ENCODE data around the gene HSPBAP1. TPM values are rescaled to one million over a fixed set of nuclear protein-coding genes. Genes with fewer than 3 reads are reported as not detected.

The HSPBAP1 gene
- total RNA-seq, 1 donor from 2014 or later: 11.6 TPM

GRCh38 chr3:122789585-122790273 is 3.9 kb downstream of the HSPBAP1 start:
- no peaks in the 10 kb centered on the region for H3K9me3 Mint-ChIP-seq (ENCODE audit: unreplicated experiment)
- TF ChIP-seq, protein P1, sequence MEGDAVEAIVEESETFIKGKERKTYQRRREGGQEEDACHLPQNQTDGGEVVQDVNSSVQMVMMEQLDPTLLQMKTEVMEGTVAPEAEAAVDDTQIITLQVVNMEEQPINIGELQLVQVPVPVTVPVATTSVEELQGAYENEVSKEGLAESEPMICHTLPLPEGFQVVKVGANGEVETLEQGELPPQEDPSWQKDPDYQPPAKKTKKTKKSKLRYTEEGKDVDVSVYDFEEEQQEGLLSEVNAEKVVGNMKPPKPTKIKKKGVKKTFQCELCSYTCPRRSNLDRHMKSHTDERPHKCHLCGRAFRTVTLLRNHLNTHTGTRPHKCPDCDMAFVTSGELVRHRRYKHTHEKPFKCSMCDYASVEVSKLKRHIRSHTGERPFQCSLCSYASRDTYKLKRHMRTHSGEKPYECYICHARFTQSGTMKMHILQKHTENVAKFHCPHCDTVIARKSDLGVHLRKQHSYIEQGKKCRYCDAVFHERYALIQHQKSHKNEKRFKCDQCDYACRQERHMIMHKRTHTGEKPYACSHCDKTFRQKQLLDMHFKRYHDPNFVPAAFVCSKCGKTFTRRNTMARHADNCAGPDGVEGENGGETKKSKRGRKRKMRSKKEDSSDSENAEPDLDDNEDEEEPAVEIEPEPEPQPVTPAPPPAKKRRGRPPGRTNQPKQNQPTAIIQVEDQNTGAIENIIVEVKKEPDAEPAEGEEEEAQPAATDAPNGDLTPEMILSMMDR (IDR thresholded peaks at IDR 0.05; ENCODE audit: unreplicated experiment): no peak
- DNase-seq (ENCODE audit: low spot score): no peak
- H3K4me3 Mint-ChIP-seq (ENCODE audit: unreplicated experiment): no peak overlapping the region
- H3K36me3 Mint-ChIP-seq (ENCODE audit: low read depth, unreplicated experiment): no peaks in the 10 kb centered on the region
- peaks cover 4% of the 10 kb centered on the region for H3K27me3 Mint-ChIP-seq (ENCODE audit: unreplicated experiment)
- H3K4me1 Mint-ChIP-seq (ENCODE audit: unreplicated experiment): peaks cover 11% of the 10 kb centered on the region
- H3K27ac Mint-ChIP-seq (ENCODE audit: unreplicated experiment): no peak overlapping the region

- H3K27ac Mint-ChIP-seq (ENCODE audit: unreplicated experiment): no peak overlapping the region
- TF ChIP-seq, protein P1 (IDR thresholded peaks at IDR 0.05; ENCODE audit: unreplicated experiment): no peak
- H3K9me3 Mint-ChIP-seq (ENCODE audit: unreplicated experiment): no peaks in the 10 kb centered on the region
- no peaks in the 10 kb centered on the region for H3K36me3 Mint-ChIP-seq (ENCODE audit: low read depth, unreplicated experiment)
- no peaks in the 10 kb centered on the region for H3K27me3 Mint-ChIP-seq (ENCODE audit: unreplicated experiment)
- H3K4me3 Mint-ChIP-seq (ENCODE audit: unreplicated experiment): no peak overlapping the region
- DNase-seq (ENCODE audit: low spot score): no peak
- peaks cover 6% of the 10 kb centered on the region for H3K4me1 Mint-ChIP-seq (ENCODE audit: unreplicated experiment)
Observed at GRCh38 chr3:122787872-122788271, 5.8 kb downstream of the HSPBAP1 start.

- Mint-ChIP-seq H3K27ac (ENCODE audit: unreplicated experiment) (no peak overlapping the region), H3K4me3 (ENCODE audit: unreplicated experiment) (no peak overlapping the region), H3K36me3 (ENCODE audit: low read depth, unreplicated experiment) (peaks cover 6% of the 10 kb centered on the region), H3K27me3 (ENCODE audit: unreplicated experiment) (no peaks in the 10 kb centered on the region), H3K9me3 (ENCODE audit: unreplicated experiment) (peaks cover 4% of the 10 kb centered on the region), H3K4me1 (ENCODE audit: unreplicated experiment) (peaks cover 4% of the 10 kb centered on the region)
- DNase-seq (ENCODE audit: low spot score): no peak
- TF ChIP-seq, protein P1 (IDR thresholded peaks at IDR 0.05; ENCODE audit: unreplicated experiment): no peak
Observed at GRCh38 chr3:122786066-122786465, 7.6 kb downstream of the HSPBAP1 start.

- Mint-ChIP-seq H3K9me3 (ENCODE audit: unreplicated experiment) (peaks cover 4% of the 10 kb centered on the region), H3K4me3 (ENCODE audit: unreplicated experiment) (no peak overlapping the region), H3K27ac (ENCODE audit: unreplicated experiment) (no peak overlapping the region), H3K4me1 (ENCODE audit: unreplicated experiment) (peaks cover 4% of the 10 kb centered on the region), H3K27me3 (ENCODE audit: unreplicated experiment) (no peaks in the 10 kb centered on the region), H3K36me3 (ENCODE audit: low read depth, unreplicated experiment) (peaks cover 6% of the 10 kb centered on the region)
- TF ChIP-seq, protein P1 (IDR thresholded peaks at IDR 0.05; ENCODE audit: unreplicated experiment): no peak
- no peak for DNase-seq (ENCODE audit: low spot score)
Observed at GRCh38 chr3:122785231-122785630, 8.4 kb downstream of the HSPBAP1 start.

GRCh38 chr3:122784436-122784835 is 9.2 kb downstream of the HSPBAP1 start:
- DNase-seq (ENCODE audit: low spot score): no peak
- TF ChIP-seq, protein P1 (IDR thresholded peaks at IDR 0.05; ENCODE audit: unreplicated experiment): no peak
- H3K36me3 Mint-ChIP-seq (ENCODE audit: low read depth, unreplicated experiment): peaks cover 6% of the 10 kb centered on the region
- H3K4me1 Mint-ChIP-seq (ENCODE audit: unreplicated experiment): peaks cover 4% of the 10 kb centered on the region
- H3K4me3 Mint-ChIP-seq (ENCODE audit: unreplicated experiment): no peak overlapping the region
- H3K27ac Mint-ChIP-seq (ENCODE audit: unreplicated experiment): no peak overlapping the region
- no peaks in the 10 kb centered on the region for H3K27me3 Mint-ChIP-seq (ENCODE audit: unreplicated experiment)
- peaks cover 4% of the 10 kb centered on the region for H3K9me3 Mint-ChIP-seq (ENCODE audit: unreplicated experiment)

Measured in endothelial cell (in vitro differentiated cells).